Skeletal muscle satellite cell (primary cell): ENCODE data around the gene SDHD.

Experiments
- H3K27me3 ChIP-seq: 2 replicates; pipeline ENCODE4 v1.7.0; 2013; ENCODE audit warnings: low read length; ENCODE audit not compliant: control insufficient read depth, insufficient read depth
- H3K36me3 ChIP-seq: 2 replicates; pipeline ENCODE4 v1.7.0; 2013; ENCODE audit warnings: mild to moderate bottlenecking, control low read depth, low read length; ENCODE audit not compliant: insufficient read depth
- H3K4me1 ChIP-seq: 2 replicates; pipeline ENCODE4 v1.7.0; 2013; ENCODE audit warnings: low read length; ENCODE audit not compliant: control insufficient read depth, insufficient read depth
- H3K4me2 ChIP-seq: 2 replicates; pipeline ENCODE4 v1.7.0; 2013; ENCODE audit warnings: mild to moderate bottlenecking, low read length
- H3K4me3 ChIP-seq: 2 replicates; pipeline ENCODE4 v1.7.0; 2013; ENCODE audit warnings: low read length
- H3K9ac ChIP-seq: 2 replicates; pipeline ENCODE4 v1.7.0; 2013; ENCODE audit warnings: mild to moderate bottlenecking, low read depth, low read length, moderate library complexity
- H3K9me3 ChIP-seq: replicated peaks from 2 replicates; pipeline ENCODE4 v1.7.0; 2013; ENCODE audit warnings: mild to moderate bottlenecking, control low read depth, low read length

The SDHD gene

GRCh38 chr11:112134473-112134872 lies 47.8 kb downstream of the SDHD start:
- H3K4me1 ChIP-seq = no peaks in the 10 kb centered on the region
- H3K36me3 ChIP-seq = no peaks in the 10 kb centered on the region
- H3K4me3 ChIP-seq = no peak overlapping the region
- no peaks in the 10 kb centered on the region for H3K9me3 ChIP-seq
- no peaks in the 10 kb centered on the region for H3K27me3 ChIP-seq
- H3K9ac ChIP-seq = no peak overlapping the region
- H3K4me2 ChIP-seq = no peak overlapping the region

DNA sequence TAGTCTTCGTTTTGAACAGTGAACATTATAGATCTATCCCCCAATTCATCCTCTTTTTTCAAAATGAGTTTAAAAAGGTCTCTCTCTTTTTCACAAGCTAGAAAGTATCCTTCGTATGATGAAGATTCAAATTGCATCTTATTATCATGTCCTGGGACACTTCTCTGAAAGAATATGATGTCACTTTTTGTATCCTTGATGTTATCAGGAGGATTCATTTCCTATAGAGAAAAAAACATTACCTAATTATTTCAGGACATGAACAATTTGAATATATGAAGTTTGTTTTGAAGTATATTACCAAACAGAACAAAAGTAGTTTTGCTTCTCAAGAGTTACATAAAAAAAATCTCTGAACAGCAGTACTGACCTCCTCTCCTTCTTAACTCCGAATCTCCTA lies 56.9 kb downstream of the SDHD start:
- Histone ChIP-seq H3K4me3 (no peak overlapping the region), H3K4me2 (no peak overlapping the region), H3K27me3 (no peaks in the 10 kb centered on the region), H3K9ac (no peak overlapping the region), H3K4me1 (no peaks in the 10 kb centered on the region), H3K9me3 (no peaks in the 10 kb centered on the region), H3K36me3 (no peaks in the 10 kb centered on the region)
